ENCODE measurements around the gene CLUH.
A peak's percentile ranks its signal among the peaks of the same experiment; 100 is the strongest.

Gene CLUH

GRCh38 chr17:2722611-2723010, 11.0 kb upstream of the CLUH start:
- H3K4me3 ChIP-seq (replicated peaks in 1 of 2; ENCODE audit: low read depth in 2 of 2, low read length in 2 of 2), result no peak overlapping the region
- TF ChIP-seq CTCF (IDR thresholded peaks at IDR 0.05; ENCODE audit: low read depth, low read length), result no peak
- no peak for DNase-seq (ENCODE audit: low read depth in 2 of 2)

- no peak for TF ChIP-seq CTCF (IDR thresholded peaks at IDR 0.05; ENCODE audit: low read depth, low read length)
- H3K4me3 ChIP-seq (replicated peaks in 1 of 2; ENCODE audit: low read depth in 2 of 2, low read length in 2 of 2), result no peak overlapping the region
- DNase-seq (ENCODE audit: low read depth in 2 of 2), result no peak
These were observed 10.0 kb upstream of the CLUH start for GRCh38 chr17:2721603-2722002.

- no peak for TF ChIP-seq CTCF (IDR thresholded peaks at IDR 0.05; ENCODE audit: low read depth, low read length)
- DNase-seq (ENCODE audit: low read depth in 2 of 2), result no peak
- no peak overlapping the region for H3K4me3 ChIP-seq (replicated peaks in 1 of 2; ENCODE audit: low read depth in 2 of 2, low read length in 2 of 2)
These were observed 8.3 kb upstream of the CLUH start for GRCh38 chr17:2719861-2720260.

- no peak for TF ChIP-seq CTCF (IDR thresholded peaks at IDR 0.05; ENCODE audit: low read depth, low read length)
- no peak overlapping the region for H3K4me3 ChIP-seq (replicated peaks in 1 of 2; ENCODE audit: low read depth in 2 of 2, low read length in 2 of 2)
- peak in 1 of 2 donors; percentile 30 for DNase-seq (ENCODE audit: low read depth in 2 of 2)
These were observed 6.8 kb upstream of the CLUH start for GRCh38 chr17:2718150-2718938.

GRCh38 chr17:2716649-2717048, 5.1 kb upstream of the CLUH start:
- H3K4me3 ChIP-seq (replicated peaks in 1 of 2; ENCODE audit: low read depth in 2 of 2, low read length in 2 of 2), result no peak overlapping the region
- no peak for TF ChIP-seq CTCF (IDR thresholded peaks at IDR 0.05; ENCODE audit: low read depth, low read length)
- DNase-seq (ENCODE audit: low read depth in 2 of 2), result no peak

GRCh38 chr17:2713881-2714280, 2.3 kb upstream of the CLUH start:
- no peak for DNase-seq (ENCODE audit: low read depth in 2 of 2)
- TF ChIP-seq CTCF (IDR thresholded peaks at IDR 0.05; ENCODE audit: low read depth, low read length), result no peak
- H3K4me3 ChIP-seq (replicated peaks in 1 of 2; ENCODE audit: low read depth in 2 of 2, low read length in 2 of 2), result no peak overlapping the region
